K562 (cell line): ENCODE data around the gene MPLKIP. TPM values are rescaled to one million over a fixed set of nuclear protein-coding genes. Genes with fewer than 3 reads are reported as not detected.

Source experiments
- ATAC-seq: fragments of 200-7000 bp; cut with Tn5 transposase; 3 replicates; pipeline ENCODE4 v1.9.1; 2020; ENCODE audit warnings: moderate library complexity
- BruUV-seq: library from RNA; stranded (reverse); fragments of 400-500 nt; replicated peaks from 2 replicates; lab custom pipeline; 2021; lab: Mats Ljungman, UMichigan
- CTCF ChIA-PET: fragments of 300-600 bp; formaldehyde crosslinking; extraction: SDS; loops from one replicate; lab custom pipeline; 2021; ENCODE audit warnings: low intra/inter-chr PET ratio; lab: Yijun Ruan, JAX
- POLR2A ChIA-PET: fragments of 300-600, 350-650 bp; sonication (Branson Sonifier 250); formaldehyde crosslinking; extraction: SDS; loops from one replicate; lab custom pipeline; 2021; ENCODE audit warnings: antibody characterized with exemption, inconsistent platforms; lab: Yijun Ruan, JAX
- DNase-seq, 4 experiments: peaks; one replicate each; pipeline versions ENCODE4 v3.0.0 to v3.0.0-alpha.2; 2011 to 2018; ENCODE audit warnings: low spot score in 3 of 4, mixed read lengths in 3 of 4; ENCODE audit errors: extremely low read depth in 1 of 4
- FAIRE-seq: peaks from 2 replicates; lab custom pipeline; 2011; peaks lifted over from hg19 to GRCh38; lab: Jason Lieb, UNC
- H2AFZ ChIP-seq: 2 replicates; pipeline ENCODE4 v1.6.0; 2011; ENCODE audit warnings: low read depth, low read length, control low read depth, inconsistent platforms
- H3K27ac ChIP-seq: fragments of 200-600 bp; 3 replicates; pipeline ENCODE4 v1.8.0; 2011; ENCODE audit warnings: low read depth, mild to moderate bottlenecking, control low read depth, inconsistent platforms, low read length, moderate library complexity, mixed read lengths; ENCODE audit errors: extremely low read depth
- H3K27me3 ChIP-seq, 2 experiments: fragments of 300-600 bp in 1 of 2; 2 replicates in 1 of 2; 3 replicates in 1 of 2; pipeline versions ENCODE4 v1.6.0 to v1.8.0; 2011; ENCODE audit warnings: inconsistent platforms in 2 of 2, low read length in 2 of 2, mild to moderate bottlenecking in 1 of 2, mixed read lengths in 1 of 2, moderate library complexity in 1 of 2; ENCODE audit not compliant: control insufficient read depth in 2 of 2, insufficient read depth in 2 of 2
- H3K36me3 ChIP-seq: fragments of 300-600 bp; 3 replicates; pipeline ENCODE4 v1.8.0; 2011; ENCODE audit warnings: mild to moderate bottlenecking, low read length, inconsistent platforms; ENCODE audit not compliant: control insufficient read depth, insufficient read depth
- H3K4me1 ChIP-seq, 2 experiments: fragments of 200-600 bp in 1 of 2; replicated peaks in 1 of 2; 2 replicates in 1 of 2; 3 replicates in 1 of 2; pipeline versions ENCODE4 v1.5.1 to v1.8.0; 2011; ENCODE audit warnings: inconsistent platforms in 2 of 2, low read length in 2 of 2, mild to moderate bottlenecking in 1 of 2, mixed read lengths in 1 of 2, moderate library complexity in 1 of 2; ENCODE audit not compliant: control insufficient read depth in 2 of 2, insufficient read depth in 2 of 2
- H3K4me2 ChIP-seq: 2 replicates; pipeline ENCODE4 v1.6.1; 2011; ENCODE audit warnings: low read length, control low read depth, inconsistent platforms, mixed read lengths; ENCODE audit not compliant: insufficient read depth
- H3K4me3 ChIP-seq: fragments of 200-600 bp; sonication (generic), shearing (Covaris generic); 2 replicates; pipeline ENCODE4 v1.5.1; 2016; ENCODE audit warnings: control low read depth, inconsistent platforms
- H3K79me2 ChIP-seq: fragments of 200-600 bp; 3 replicates; pipeline ENCODE4 v1.8.0; 2011; ENCODE audit warnings: low read length, inconsistent platforms; ENCODE audit not compliant: control insufficient read depth, insufficient read depth
- H3K9ac ChIP-seq, 2 experiments: 2 replicates each; pipeline versions ENCODE4 v1.6.0 to v1.6.1; 2011; ENCODE audit warnings: low read depth in 2 of 2, low read length in 2 of 2, control low read depth in 1 of 2, inconsistent platforms in 1 of 2, mild to moderate bottlenecking in 1 of 2, mixed read lengths in 1 of 2; ENCODE audit not compliant: insufficient read depth in 1 of 2
- H3K9me1 ChIP-seq: one replicate; pipeline ENCODE4 v1.6.0; 2011; ENCODE audit warnings: inconsistent platforms, mild to moderate bottlenecking, low read length, moderate library complexity; ENCODE audit not compliant: control insufficient read depth, insufficient read depth
- H3K9me3 ChIP-seq: replicated peaks from 2 replicates; pipeline ENCODE4 v1.5.1; 2011; ENCODE audit warnings: low read depth, low read length, inconsistent platforms; ENCODE audit not compliant: control insufficient read depth, insufficient read depth
- H4K20me1 ChIP-seq: replicated peaks from 2 replicates; pipeline ENCODE4 v1.6.1; 2011; ENCODE audit warnings: low read length, inconsistent platforms, mixed read lengths; ENCODE audit not compliant: control insufficient read depth, insufficient read depth
- ARHGAP35 ChIP-seq: fragments of 450-650 bp; IDR thresholded peaks from 2 replicates; pipeline ENCODE4 v1.6.1; 2018; ENCODE audit not compliant: partially characterized antibody
- BRCA1 ChIP-seq, 2 experiments: fragments of 450-650 bp in 1 of 2; sonication (generic) in 1 of 2; formaldehyde crosslinking in 1 of 2; IDR thresholded peaks; 2 replicates each; pipeline versions ENCODE4 v1.5.0 to v1.6.1; 2017 to 2020; ENCODE audit warnings: mild to moderate bottlenecking in 1 of 2, missing genetic modification reagents in 1 of 2
- CBFB ChIP-seq: sonication (generic); formaldehyde crosslinking; IDR thresholded peaks from 2 replicates; pipeline ENCODE4 v1.4.0; 2020; ENCODE audit warnings: mild to moderate bottlenecking, missing genetic modification reagents
- CCNT2 ChIP-seq: IDR thresholded peaks from 2 replicates; pipeline ENCODE4 v1.6.1; 2011; ENCODE audit warnings: borderline replicate concordance, low read depth, mild to moderate bottlenecking, moderate library complexity, mixed read lengths, low read length; ENCODE audit not compliant: insufficient read length; ENCODE audit errors: extremely low read depth
- CREM ChIP-seq: IDR thresholded peaks from 2 replicates; pipeline ENCODE4 v1.6.1; 2014; ENCODE audit warnings: antibody characterized with exemption, low read depth
- DPF2 ChIP-seq: fragments of 450-650 bp; IDR thresholded peaks from 2 replicates; pipeline ENCODE4 v1.6.1; 2016
- HDAC8 ChIP-seq: fragments of 450-650 bp; IDR thresholded peaks from 2 replicates; pipeline ENCODE4 v1.6.1; 2016; ENCODE audit warnings: mild to moderate bottlenecking, missing genetic modification characterization, moderate library complexity, missing compliant biosample characterization
- KAT2B ChIP-seq: IDR thresholded peaks from one replicate; pipeline ENCODE4 v1.6.1; 2012; ENCODE audit warnings: low read depth, mild to moderate bottlenecking, control low read depth, inconsistent platforms, low read length, moderate library complexity
- PHF20 ChIP-seq: fragments of 450-650 bp; IDR thresholded peaks from 2 replicates; pipeline ENCODE4 v1.6.1; 2018; ENCODE audit not compliant: partially characterized antibody
- POLR2H ChIP-seq: IDR thresholded peaks from 2 replicates; pipeline ENCODE4 v1.6.1; 2016; ENCODE audit warnings: missing genetic modification characterization, low read depth, mild to moderate bottlenecking, control low read depth, missing compliant biosample characterization, moderate library complexity
- UBTF ChIP-seq, 2 experiments: IDR thresholded peaks; 2 replicates each; pipeline ENCODE4 v1.6.1; 2012; ENCODE audit warnings: improper control_type of control experiment in 2 of 2, low read depth in 2 of 2, low read length in 2 of 2, borderline replicate concordance in 1 of 2
- ZC3H4 ChIP-seq: sonication (generic); formaldehyde crosslinking; IDR thresholded peaks from 2 replicates; pipeline ENCODE4 v1.9.0; 2021; ENCODE audit warnings: missing genetic modification reagents, borderline replicate concordance
- ZKSCAN8 ChIP-seq: fragments of 200-800 bp; sonication (Bioruptor generic); IDR thresholded peaks from 2 replicates; pipeline ENCODE4 v1.6.1; 2016; ENCODE audit warnings: missing genetic modification characterization, missing compliant biosample characterization
- ZNF668 ChIP-seq: fragments of 250-450 bp; sonication (Bioruptor Pico); IDR thresholded peaks from 2 replicates; pipeline ENCODE4 v1.8.0; 2022; ENCODE audit warnings: mild to moderate bottlenecking, inconsistent platforms
- WGBS: fragments of 100-300 bp; shearing (Covaris generic); methylation state at CpG from one replicate; pipeline ENCODE4 v1.1.6; 2016; ENCODE audit warnings: low coverage, mixed read lengths; ENCODE audit not compliant: insufficient coverage; ENCODE audit errors: missing lambda C conversion rate; 5-methylcytosine and 5-hydroxymethylcytosine counted together
- in situ Hi-C: fragments of 300-500 bp; cut with MboI; formaldehyde crosslinking; loops from 4 replicates; pipeline ENCODE4 v1.15.0; 2018; ENCODE audit warnings: inconsistent platforms, mixed read lengths
- intact Hi-C: fragments of 100-400 bp; cut with micrococcal nuclease; formaldehyde crosslinking; loops from 2 replicates; pipeline ENCODE4 v1.14.2; 2022
- polyA plus RNA-seq, 8 experiments: library from polyadenylated mRNA; depleted of rRNA in 4 of 8; stranded (reverse) in 5 of 8; unstranded in 3 of 8; fragments of >200 nt; fragmentation: Nextera tagmentation in 2 of 8; fragmentation: Illumina TruSeq in 1 of 8; extraction: Ambion mirVana in 2 of 8; extraction: Trizol in 1 of 8; gene quantifications; 2 replicates each; pipeline versions ENCODE4 v1.2.1 to v1.2.3, GENCODE V29; 2011 to 2014; ENCODE audit warnings: inconsistent platforms in 1 of 8, missing spikeins in 1 of 8
- total RNA-seq, 7 experiments: library from RNA; depleted of rRNA in 6 of 7; stranded (reverse); fragments of >200 nt in 6 of 7; fragmentation: Illumina TruSeq in 2 of 7; extraction: Trizol in 2 of 7; gene quantifications; 2 replicates each; pipeline versions ENCODE4 v1.2.1 to v1.2.3, GENCODE V29; 2011 to 2021; ENCODE audit warnings: low replicate concordance in 1 of 7

MPLKIP gene
- total and polyA plus RNA-seq, 9 of the 15 experiments (the other 6 are each of a cell fraction or from before 2014, with no cell fraction given) = 5.6 to 127 (median 44.2) TPM

- 27% methylated on average over 5 of the region's 5 CpGs for WGBS
- Histone ChIP-seq H3K4me1 (no peaks in the 10 kb centered on the region), H3K4me2 (no peak overlapping the region), H3K79me2 (no peaks in the 10 kb centered on the region), H2AFZ (no peak overlapping the region), H4K20me1 (no peaks in the 10 kb centered on the region), H3K36me3 (no peaks in the 10 kb centered on the region), H3K9me3 (no peaks in the 10 kb centered on the region), H3K4me3 (no peak overlapping the region), H3K9ac (no peak overlapping the region), H3K27me3 (peaks cover 0 to 18% of the 10 kb centered on the region in 2 experiments; a peak in 3 of 5 replicates), H3K27ac (no peak overlapping the region), H3K9me1 (no peaks in the 10 kb centered on the region)
- ATAC-seq (no peak), FAIRE-seq (no peak), DNase-seq (no peak)
- CTCF ChIA-PET = no interaction called here
- intact Hi-C loops = no loop called here
- POLR2A ChIA-PET = no interaction called here
- BruUV-seq = no TSS peak
- TF ChIP-seq ZKSCAN8 (CRISPR knock-in tag) = no peak
- TF ChIP-seq CBFB (CRISPR knock-in tag) = no peak
- no peak for TF ChIP-seq ARHGAP35
- no peak for TF ChIP-seq POLR2H (tag)
- TF ChIP-seq CREM = no peak
- no peak for TF ChIP-seq UBTF (IDR thresholded peaks at IDR 0.05; ENCODE audit: borderline replicate concordance in 1 of 2, low read depth in 2 of 2, low read length in 2 of 2)
- TF ChIP-seq BRCA1 (IDR thresholded peaks at IDR 0.05) = no peak
- no peak for TF ChIP-seq BRCA1 (CRISPR knock-in tag; IDR thresholded peaks at IDR 0.05)
- no peak for TF ChIP-seq DPF2
- TF ChIP-seq PHF20 = no peak
- TF ChIP-seq ZNF668 (CRISPR knock-in tag) = no peak
- TF ChIP-seq KAT2B = no peak
- no peak for TF ChIP-seq CCNT2
- no peak for TF ChIP-seq HDAC8 (tag)
- no peak for TF ChIP-seq ZC3H4 (CRISPR knock-in tag)
- in situ Hi-C loops = no loop called here
These were observed 42.6 kb upstream of the MPLKIP start for GRCh38 chr7:40177071-40177470.
